H1 (cell line): ENCODE data around the gene PITPNC1. TPM values are rescaled to one million over a fixed set of nuclear protein-coding genes. Genes with fewer than 3 reads are reported as not detected.

Experiments used
- CTCF ChIA-PET: fragments of 300-600 bp; sonication (Branson Sonifier 250); formaldehyde crosslinking; loops from one replicate; lab custom pipeline; 2021; ENCODE audit not compliant: partially characterized antibody; lab: Charles Lee
- POLR2A ChIA-PET: fragments of 300-600 bp; sonication (Branson Sonifier 250); formaldehyde crosslinking; loops from one replicate; lab custom pipeline; 2021; ENCODE audit warnings: inconsistent platforms; ENCODE audit not compliant: partially characterized antibody; lab: Charles Lee
- DNase-seq, 2 experiments: peaks; one replicate each; pipeline versions ENCODE4 v3.0.0 to v3.0.0-alpha.2; 2010 to 2022; ENCODE audit warnings: low spot score in 2 of 2, low read depth in 1 of 2, mixed read lengths in 1 of 2
- FAIRE-seq: peaks from 2 replicates; lab custom pipeline; 2011; peaks lifted over from hg19 to GRCh38; lab: Jason Lieb, UNC
- H2AFZ ChIP-seq: 2 replicates; pipeline ENCODE4 v1.8.1; 2012; ENCODE audit warnings: low read length, inconsistent platforms
- H2AK5ac ChIP-seq: 2 replicates; pipeline ENCODE4 v1.6.1; 2013; ENCODE audit warnings: low read depth, low read length
- H2BK120ac ChIP-seq: replicated peaks from 2 replicates; pipeline ENCODE3; 2013; ENCODE audit warnings: low read depth, low read length, inconsistent platforms
- H2BK12ac ChIP-seq: 2 replicates; pipeline ENCODE4 v1.6.1; 2013; ENCODE audit warnings: low read depth, low read length
- H2BK15ac ChIP-seq: 2 replicates; pipeline ENCODE4 v1.6.1; 2013; ENCODE audit warnings: low read length
- H2BK20ac ChIP-seq: 2 replicates; pipeline ENCODE4 v1.6.1; 2013; ENCODE audit warnings: low read length
- H2BK5ac ChIP-seq: 2 replicates; pipeline ENCODE4 v1.6.1; 2013; ENCODE audit warnings: low read depth, low read length
- H3K14ac ChIP-seq: 2 replicates; pipeline ENCODE4 v1.6.1; 2013; ENCODE audit warnings: inconsistent platforms; ENCODE audit not compliant: insufficient read length
- H3K18ac ChIP-seq: 2 replicates; pipeline ENCODE4 v1.6.1; 2013; ENCODE audit warnings: low read length; ENCODE audit errors: extremely low read depth
- H3K23ac ChIP-seq: 2 replicates; pipeline ENCODE4 v1.6.1; 2013; ENCODE audit warnings: inconsistent platforms; ENCODE audit not compliant: insufficient read length
- H3K23me2 ChIP-seq: 2 replicates; pipeline ENCODE4 v1.6.1; 2013; ENCODE audit warnings: low read depth, low read length
- H3K27ac ChIP-seq: 2 replicates; pipeline ENCODE4 v1.6.1; 2011; ENCODE audit warnings: low read depth, low read length, inconsistent platforms
- H3K27me3 ChIP-seq, 4 experiments: replicated peaks in 1 of 4; 1 replicate in 1 of 4; 2 replicates in 3 of 4; pipeline versions ENCODE4 v1.6.1 to v1.8.1; 2011 to 2013; ENCODE audit warnings: low read length in 3 of 4, mild to moderate bottlenecking in 3 of 4, inconsistent platforms in 2 of 4, mixed read lengths in 2 of 4, moderate library complexity in 1 of 4; ENCODE audit not compliant: control insufficient read depth in 3 of 4, insufficient read depth in 3 of 4; ENCODE audit errors: extremely low read depth in 1 of 4
- H3K36me3 ChIP-seq, 4 experiments: 2 replicates each; pipeline versions ENCODE4 v1.6.1 to v1.8.1; 2011 to 2013; ENCODE audit warnings: mild to moderate bottlenecking in 4 of 4, low read length in 3 of 4, moderate library complexity in 2 of 4, control low read depth in 1 of 4, inconsistent platforms in 1 of 4; ENCODE audit not compliant: insufficient read depth in 4 of 4, control insufficient read depth in 2 of 4
- H3K4ac ChIP-seq: replicated peaks from 2 replicates; pipeline ENCODE3; 2013; ENCODE audit warnings: low read length, low read depth, mixed read lengths, inconsistent platforms; ENCODE audit not compliant: insufficient read length
- H3K4me1 ChIP-seq, 4 experiments: replicated peaks in 1 of 4; 1 replicate in 1 of 4; 2 replicates in 3 of 4; pipeline versions ENCODE4 v1.6.1 to v1.8.1; 2011 to 2013; ENCODE audit warnings: low read length in 3 of 4, inconsistent platforms in 2 of 4, mixed read lengths in 1 of 4; ENCODE audit not compliant: insufficient read depth in 4 of 4, control insufficient read depth in 3 of 4
- H3K4me2 ChIP-seq, 2 experiments: 2 replicates each; pipeline versions ENCODE4 v1.6.1 to v1.8.1; 2011 to 2013; ENCODE audit warnings: low read depth in 2 of 2, low read length in 2 of 2, control low read depth in 1 of 2, inconsistent platforms in 1 of 2, mild to moderate bottlenecking in 1 of 2; ENCODE audit not compliant: insufficient read depth in 1 of 2
- H3K4me3 ChIP-seq, 4 experiments: fragments of 200-600, 300-600 bp in 1 of 4; sonication (generic), shearing (Covaris generic), sonication (Bioruptor Twin) in 1 of 4; 2 replicates each; pipeline versions ENCODE4 v1.5.1 to v1.8.1; 2011 to 2016; ENCODE audit warnings: low read length in 4 of 4, low read depth in 3 of 4, control low read depth in 2 of 4, inconsistent platforms in 2 of 4, mild to moderate bottlenecking in 2 of 4, mixed read lengths in 1 of 4, moderate library complexity in 1 of 4; ENCODE audit not compliant: insufficient read depth in 2 of 4; ENCODE audit errors: extremely low read depth in 1 of 4
- H3K56ac ChIP-seq: replicated peaks from 2 replicates; pipeline ENCODE3; 2013; ENCODE audit warnings: low read depth, mild to moderate bottlenecking, mixed read lengths, low read length, inconsistent platforms; ENCODE audit not compliant: insufficient read length
- H3K79me1 ChIP-seq: 2 replicates; pipeline ENCODE4 v1.6.1; 2013; ENCODE audit warnings: low read depth, low read length, control low read depth
- H3K79me2 ChIP-seq, 2 experiments: 2 replicates each; pipeline versions ENCODE4 v1.6.1 to v1.8.1; 2012 to 2013; ENCODE audit warnings: low read length in 2 of 2, mild to moderate bottlenecking in 2 of 2, inconsistent platforms in 1 of 2; ENCODE audit not compliant: insufficient read depth in 2 of 2, control insufficient read depth in 1 of 2
- H3K9ac ChIP-seq, 4 experiments: replicated peaks in 1 of 4; 1 replicate in 1 of 4; 2 replicates in 3 of 4; pipeline versions ENCODE4 v1.6.1 to v1.8.1; 2011 to 2013; ENCODE audit warnings: low read depth in 3 of 4, low read length in 3 of 4, control low read depth in 2 of 4, mild to moderate bottlenecking in 2 of 4, moderate library complexity in 2 of 4, inconsistent platforms in 1 of 4; ENCODE audit errors: extremely low read depth in 1 of 4
- H3K9me3 ChIP-seq, 2 experiments: 2 replicates each; pipeline versions ENCODE4 v1.6.1 to v1.8.1; 2012 to 2013; ENCODE audit warnings: mild to moderate bottlenecking in 2 of 2, moderate library complexity in 2 of 2, control low read depth in 1 of 2, inconsistent platforms in 1 of 2, low read depth in 1 of 2, low read length in 1 of 2, mixed read lengths in 1 of 2; ENCODE audit not compliant: insufficient read depth in 2 of 2
- H4K20me1 ChIP-seq, 2 experiments: replicated peaks in 1 of 2; 2 replicates each; pipeline versions ENCODE3 to v1.8.1; 2011 to 2013; ENCODE audit warnings: inconsistent platforms in 2 of 2, low read length in 2 of 2, mild to moderate bottlenecking in 1 of 2; ENCODE audit not compliant: insufficient read depth in 2 of 2, control insufficient read depth in 1 of 2
- H4K5ac ChIP-seq: 2 replicates; pipeline ENCODE4 v1.6.1; 2013; ENCODE audit warnings: low read length, low read depth, mixed read lengths, inconsistent platforms; ENCODE audit not compliant: insufficient read length
- H4K8ac ChIP-seq: 2 replicates; pipeline ENCODE4 v1.8.0; 2013; ENCODE audit warnings: mild to moderate bottlenecking, moderate library complexity, low read length, inconsistent platforms; ENCODE audit not compliant: insufficient read depth; ENCODE audit errors: extremely low read depth
- H4K91ac ChIP-seq: replicated peaks from 2 replicates; pipeline ENCODE3; 2013; ENCODE audit warnings: low read length, mixed read lengths, inconsistent platforms; ENCODE audit not compliant: insufficient read length
- CHD1 ChIP-seq: IDR thresholded peaks from 2 replicates; pipeline ENCODE4 v1.6.1; 2012; ENCODE audit warnings: low read depth, low read length, improper control_type of control experiment
- WGBS, 2 experiments: shearing (Covaris generic) in 1 of 2; methylation state at CpG; one replicate each; pipeline versions ENCODE4 v1.1.6 to v1.1.7; 2013 to 2015; ENCODE audit warnings: low lambda C conversion rate in 2 of 2, mixed read lengths in 2 of 2, inconsistent platforms in 1 of 2, low coverage in 1 of 2, missing lambda C conversion rate in 1 of 2; ENCODE audit not compliant: insufficient replicate concordance in 2 of 2, insufficient coverage in 1 of 2, insufficient read length in 1 of 2; ENCODE audit errors: extremely low coverage in 1 of 2, missing lambda C conversion rate in 1 of 2; 5-methylcytosine and 5-hydroxymethylcytosine counted together
- polyA plus RNA-seq, 7 experiments: library from polyadenylated mRNA; depleted of rRNA in 3 of 7; stranded (reverse) in 5 of 7; unstranded in 2 of 7; fragments of >200 nt in 5 of 7; fragments of 200-250 nt in 2 of 7; gene quantifications; 1 replicate in 5 of 7; 2 replicates in 1 of 7; 4 replicates in 1 of 7; pipeline versions ENCODE4 v1.2.1 to v1.2.3, GENCODE V29; 2011 to 2013; ENCODE audit warnings: missing spikeins in 2 of 7, mixed read lengths in 2 of 7
- total RNA-seq: library from RNA; stranded (reverse); fragmentation: NEBNext Ultra II Directional; extraction: Animal tissue kit (Norgen Biotek cat#: 25700); gene quantifications from 2 replicates; pipeline ENCODE4 v1.2.1, GENCODE V29; 2021

Gene PITPNC1
- total and polyA plus RNA-seq, 2 of the 8 experiments (the other 6 are each of a cell fraction or from before 2014, with no cell fraction given) = 17.6 to 54.7 TPM

DNA sequence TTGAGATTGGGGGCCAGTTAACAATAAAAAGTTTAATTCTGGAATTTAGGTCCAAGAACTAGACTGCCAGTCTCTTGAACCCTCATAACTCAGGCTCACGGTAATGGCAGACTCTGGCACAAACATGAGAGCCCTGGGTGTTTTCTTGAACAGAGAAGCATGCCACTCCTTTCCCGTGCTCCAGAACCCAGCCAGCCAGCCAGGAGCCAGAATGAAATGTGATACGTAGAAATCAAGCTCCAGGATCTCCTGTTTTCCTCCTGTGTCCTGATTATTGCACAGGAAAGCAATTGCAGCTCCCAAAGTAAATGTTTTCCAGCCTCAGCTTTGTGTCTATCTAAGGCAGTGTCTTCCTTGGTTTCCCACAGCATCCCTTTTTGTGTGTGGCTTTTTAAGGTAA, 294.4 kb downstream of the PITPNC1 start:
- 89% methylated on average over 3 of the region's 3 CpGs; no CpG with 5 or more reads in 1 of the 2 experiments for WGBS, 2 experiments
- H3K18ac ChIP-seq = no peak overlapping the region
- no peak overlapping the region for H3K4me3 ChIP-seq
- no peak overlapping the region for H2BK5ac ChIP-seq
- FAIRE-seq (no peak), DNase-seq (no peak)
- H4K8ac ChIP-seq = no peak overlapping the region
- no peaks in the 10 kb centered on the region for H3K23me2 ChIP-seq
- H3K36me3 ChIP-seq = peaks cover 0 to 4% (median 2%) of the 10 kb centered on the region in 4 experiments; a peak in 4 of 8 replicates
- H2BK20ac ChIP-seq = no peak overlapping the region
- no peak overlapping the region for H2AFZ ChIP-seq
- no peak overlapping the region for H4K91ac ChIP-seq
- no peak overlapping the region for H3K23ac ChIP-seq
- H3K4me2 ChIP-seq = no peak overlapping the region
- peaks cover 0 to 3% of the 10 kb centered on the region in 2 experiments; a peak in 1 of 4 replicates for H3K9me3 ChIP-seq
- H3K9ac ChIP-seq = no peak overlapping the region
- CTCF ChIA-PET = interaction anchor here (0.9 to 1.3 kb wide), 3 partner anchors 67 to 196 kb away, joined by 3 read pairs; no protein-coding TSS in a partner anchor
- no peak overlapping the region for H3K56ac ChIP-seq
- H2BK12ac ChIP-seq = no peak overlapping the region
- H2BK120ac ChIP-seq = no peak overlapping the region
- no peak overlapping the region for H4K5ac ChIP-seq
- POLR2A ChIA-PET = no interaction called here
- H2AK5ac ChIP-seq = no peak overlapping the region
- H2BK15ac ChIP-seq = no peak overlapping the region
- no peaks in the 10 kb centered on the region for H3K79me1 ChIP-seq
- no peak overlapping the region for H3K4ac ChIP-seq
- TF ChIP-seq CHD1 = no peak
- peaks cover 0 to 1% of the 10 kb centered on the region in 2 experiments for H4K20me1 ChIP-seq
- H3K14ac ChIP-seq = no peak overlapping the region
- H3K4me1 ChIP-seq = no peaks in the 10 kb centered on the region
- H3K27me3 ChIP-seq = no peaks in the 10 kb centered on the region
- no peak overlapping the region for H3K27ac ChIP-seq
- H3K79me2 ChIP-seq = no peaks in the 10 kb centered on the region
